NOMO-1 treated with DMSO at 0.1 percent for 48 hours (cell line): ENCODE measurements around the gene CGNL1.

Experiments
- DNase-seq: peaks from one replicate; lab custom pipeline; 2025; ENCODE audit not compliant: unreplicated experiment; lab: John Stamatoyannopoulos, UW

CGNL1 gene

GRCh38 chr15:57452090-57452754, 75.9 kb downstream of the CGNL1 start:
- DNase-seq, result no peak

DNA sequence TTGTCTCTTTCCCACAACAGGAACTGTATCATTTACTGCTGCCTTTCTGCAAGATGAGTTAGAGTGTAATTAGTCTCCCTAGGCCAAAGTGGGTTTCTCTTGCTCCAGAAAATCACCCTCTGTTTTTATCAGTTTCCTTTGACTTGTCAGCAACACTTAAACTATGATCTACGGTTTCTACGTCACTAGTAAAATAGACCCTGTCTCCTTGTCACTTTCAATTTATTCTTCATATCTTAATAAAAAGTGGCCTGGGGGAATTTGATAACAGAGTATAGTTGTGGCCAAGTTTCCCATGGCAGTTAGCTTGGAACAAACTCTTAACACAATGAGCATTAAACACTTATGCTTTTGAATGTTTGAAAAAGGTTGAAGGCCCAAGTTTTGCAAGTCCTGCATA, 79.6 kb downstream of the CGNL1 start:
- no peak for DNase-seq

- DNase-seq, result no peak
Measured at GRCh38 chr15:57456559-57456958, 80.3 kb downstream of the CGNL1 start.

DNA sequence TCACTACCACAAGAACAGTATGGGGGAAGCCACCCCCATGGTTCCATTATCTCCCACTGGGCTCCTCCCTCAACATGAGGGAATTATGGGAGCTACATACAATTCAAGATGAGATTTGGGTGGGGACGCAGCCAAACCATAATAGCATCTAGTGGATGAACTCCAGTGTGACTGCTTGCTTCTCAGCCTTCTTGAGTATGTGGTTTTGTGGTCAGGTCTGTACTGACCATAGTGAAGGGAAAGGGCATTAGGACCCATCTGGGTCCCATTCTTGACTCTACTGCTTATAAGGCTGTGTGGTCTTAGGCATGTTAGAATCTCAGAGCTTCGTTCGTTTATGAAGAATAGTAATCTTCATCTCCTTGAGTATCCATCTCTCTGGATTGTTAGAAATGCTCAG, 81.4 kb downstream of the CGNL1 start:
- no peak for DNase-seq

DNA sequence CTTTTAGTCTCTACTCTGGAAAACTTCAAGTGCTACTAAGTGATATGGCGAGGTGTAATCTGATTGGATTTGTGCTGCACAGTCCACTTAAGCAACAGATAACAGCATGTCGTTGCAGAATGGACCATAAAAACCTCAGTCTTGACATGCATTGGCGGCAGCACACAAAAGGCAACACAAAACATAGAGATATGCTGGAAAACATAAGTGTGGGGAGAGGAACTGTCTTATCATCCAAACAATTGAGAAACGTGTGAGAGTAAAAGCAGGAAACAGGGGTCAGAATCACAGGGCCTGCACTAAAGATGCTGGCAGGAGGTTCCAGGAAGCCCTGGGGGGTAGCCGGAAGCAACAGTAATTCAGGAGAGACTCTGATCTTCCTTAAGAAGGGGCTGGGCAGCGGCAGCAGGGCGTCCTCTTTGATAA, 82.1 kb downstream of the CGNL1 start:
- DNase-seq, result no peak

- no peak for DNase-seq
Measured at GRCh38 chr15:57460208-57460816, 84.0 kb downstream of the CGNL1 start.

DNA sequence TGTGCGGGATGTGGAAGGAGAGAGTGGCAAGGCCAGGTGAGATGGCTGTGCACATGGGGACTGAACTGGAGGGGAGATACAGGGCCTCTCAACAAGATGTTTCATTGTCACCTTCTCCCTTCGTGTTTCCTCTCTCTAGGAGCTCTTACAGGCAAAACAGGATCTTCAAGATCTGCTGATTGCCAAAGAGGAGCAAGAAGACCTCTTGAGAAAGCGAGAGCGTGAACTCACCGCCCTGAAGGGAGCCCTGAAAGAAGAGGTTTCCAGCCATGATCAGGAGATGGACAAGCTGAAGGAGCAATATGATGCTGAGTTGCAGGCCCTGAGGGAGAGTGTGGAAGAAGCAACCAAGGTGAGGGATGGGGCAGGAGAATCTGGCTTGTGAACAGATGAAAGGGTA, 85.2 kb downstream of the CGNL1 start:
- DNase-seq, result no peak

DNA sequence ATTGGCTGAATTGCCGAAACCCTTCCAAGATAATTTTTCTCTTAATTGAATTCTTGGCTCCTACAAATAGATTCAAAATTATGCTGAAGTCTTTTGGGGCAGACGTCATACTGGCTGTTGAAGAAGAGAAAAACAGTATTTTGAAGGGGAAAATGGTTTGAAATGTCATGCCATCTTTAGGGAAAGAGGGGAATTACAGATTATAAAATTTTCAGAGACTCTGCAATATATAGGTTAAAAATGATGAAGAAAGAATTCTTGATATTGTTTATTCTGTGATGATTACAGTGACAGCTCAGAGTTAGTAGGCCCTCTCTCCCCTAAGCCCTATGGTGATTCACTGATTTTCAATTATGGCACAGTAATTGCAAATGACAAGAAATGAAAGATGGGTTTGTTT, 86.1 kb downstream of the CGNL1 start:
- DNase-seq, result no peak

DNA sequence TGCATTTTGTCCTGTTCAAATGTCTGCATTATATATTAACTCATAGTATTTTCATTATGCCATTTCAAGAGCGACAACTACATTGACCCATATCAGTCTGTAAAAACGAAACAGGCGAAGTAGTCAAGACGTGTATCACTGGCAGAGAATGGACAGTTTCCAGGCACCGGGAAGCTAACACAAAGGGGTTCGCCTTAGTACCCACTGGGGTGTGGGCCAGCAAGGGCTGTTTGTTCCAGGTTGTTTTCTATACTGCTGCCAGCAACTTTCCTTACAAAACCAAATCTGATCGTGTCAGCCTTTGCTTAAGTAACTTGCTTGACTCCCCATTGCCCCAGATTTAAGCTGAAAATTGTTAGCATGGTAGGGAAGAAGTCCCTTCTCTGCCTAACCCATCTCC, 87.1 kb downstream of the CGNL1 start:
- DNase-seq, result no peak

GRCh38 chr15:57464480-57464879, 88.2 kb downstream of the CGNL1 start:
- no peak for DNase-seq

- DNase-seq, result no peak
Measured at GRCh38 chr15:57468486-57468885, 92.2 kb downstream of the CGNL1 start.

- DNase-seq, result no peak
Measured at GRCh38 chr15:57470543-57470942, 94.2 kb downstream of the CGNL1 start.

DNA sequence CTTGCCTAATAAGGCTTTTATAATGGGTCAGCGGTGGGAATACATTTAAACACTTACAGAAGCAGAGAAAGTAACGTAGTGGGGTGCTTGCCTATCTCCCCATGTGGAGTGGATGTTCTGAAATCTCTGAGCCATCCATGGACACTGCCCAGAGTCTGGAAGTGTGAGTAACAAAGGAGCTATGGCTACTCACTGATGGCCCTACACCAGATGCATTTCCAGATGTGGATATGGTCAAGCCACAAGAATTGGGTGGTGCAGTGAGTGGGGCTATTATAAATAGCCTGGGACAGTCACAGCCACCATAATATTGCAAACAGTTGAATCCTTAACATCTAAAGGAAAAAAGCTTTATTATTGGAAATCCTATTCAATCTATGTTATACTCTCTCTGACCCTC, 96.6 kb downstream of the CGNL1 start:
- DNase-seq, result no peak

- no peak for DNase-seq
Measured at GRCh38 chr15:57476533-57476975, 100.2 kb downstream of the CGNL1 start.

- DNase-seq, result no peak
Measured at GRCh38 chr15:57477736-57478522, 101.6 kb downstream of the CGNL1 start.

- DNase-seq, result no peak
Measured at GRCh38 chr15:57479005-57479404, 102.7 kb downstream of the CGNL1 start.

- DNase-seq, result no peak
Measured at GRCh38 chr15:57481038-57481705, 104.9 kb downstream of the CGNL1 start.

GRCh38 chr15:57485869-57486268, 109.6 kb downstream of the CGNL1 start:
- DNase-seq, result no peak

- no peak for DNase-seq
Measured at GRCh38 chr15:57486833-57487232, 110.5 kb downstream of the CGNL1 start.

DNA sequence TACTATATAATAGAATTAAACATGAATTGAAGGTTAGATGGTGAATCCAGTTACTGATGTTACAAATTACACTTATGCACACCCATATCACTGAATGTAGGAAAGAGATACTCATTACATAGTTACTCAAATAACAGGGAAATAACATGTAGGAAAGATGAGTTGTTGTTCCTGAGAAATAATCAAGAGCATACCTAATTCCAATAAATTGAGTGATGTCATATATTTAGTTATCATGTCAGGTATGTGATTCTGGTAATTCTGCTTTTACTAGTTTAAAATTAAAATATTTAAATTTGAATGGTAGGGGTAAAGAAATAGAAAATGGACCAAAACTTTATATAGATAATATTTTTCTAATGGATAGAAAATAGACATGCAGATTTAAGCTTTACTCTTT, 112.8 kb downstream of the CGNL1 start:
- DNase-seq, result no peak

- DNase-seq, result no peak
Measured at GRCh38 chr15:57493351-57493750, 117.0 kb downstream of the CGNL1 start.

DNA sequence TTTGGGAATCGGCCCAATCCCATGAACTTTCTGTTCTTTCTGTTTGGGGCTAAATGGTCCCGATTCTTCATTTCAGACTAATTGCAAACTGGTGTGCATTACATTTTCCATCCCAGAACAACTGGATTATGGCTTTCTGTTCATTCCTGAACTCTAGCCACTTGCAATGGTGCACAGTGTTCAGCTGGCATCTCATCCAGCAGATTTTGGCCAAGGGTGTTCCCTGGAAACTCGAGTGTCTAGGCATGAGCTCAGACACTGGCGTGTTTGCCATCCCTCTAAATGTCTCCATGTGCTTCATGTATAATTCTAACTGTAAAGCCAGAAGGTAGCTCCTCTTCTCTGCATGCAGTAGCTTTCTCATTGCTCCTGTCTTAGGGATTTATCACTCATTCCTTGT, 118.3 kb downstream of the CGNL1 start:
- no peak for DNase-seq
